ENCODE results near the gene HSBP1L1.

Gene HSBP1L1

GRCh38 chr18:79928563-79928960, 35.9 kb upstream of the HSBP1L1 start:
- in situ Hi-C loops (cut with MboI; ENCODE audit: low sequenced_read_pairs) = no loop called here

GRCh38 chr18:79930020-79930642, 34.3 kb upstream of the HSBP1L1 start:
- in situ Hi-C loops (cut with MboI; ENCODE audit: low sequenced_read_pairs) = no loop called here

GRCh38 chr18:79931475-79931874, 33.0 kb upstream of the HSBP1L1 start:
- in situ Hi-C loops (cut with MboI; ENCODE audit: low sequenced_read_pairs) = no loop called here

- in situ Hi-C loops (cut with MboI; ENCODE audit: low sequenced_read_pairs) = no loop called here
These were observed 31.5 kb upstream of the HSBP1L1 start for GRCh38 chr18:79932907-79933306.

GRCh38 chr18:79933765-79934164, 30.7 kb upstream of the HSBP1L1 start:
- in situ Hi-C loops (cut with MboI; ENCODE audit: low sequenced_read_pairs) = no loop called here

GRCh38 chr18:79934311-79935097, 29.9 kb upstream of the HSBP1L1 start:
- in situ Hi-C loops (cut with MboI; ENCODE audit: low sequenced_read_pairs) = no loop called here

- in situ Hi-C loops (cut with MboI; ENCODE audit: low sequenced_read_pairs) = no loop called here
These were observed 29.4 kb upstream of the HSBP1L1 start for GRCh38 chr18:79935098-79935480.

- in situ Hi-C loops (cut with MboI; ENCODE audit: low sequenced_read_pairs) = no loop called here
These were observed 28.9 kb upstream of the HSBP1L1 start for GRCh38 chr18:79935499-79935898.

GRCh38 chr18:79935925-79936324, 28.5 kb upstream of the HSBP1L1 start:
- in situ Hi-C loops (cut with MboI; ENCODE audit: low sequenced_read_pairs) = no loop called here

- in situ Hi-C loops (cut with MboI; ENCODE audit: low sequenced_read_pairs) = no loop called here
These were observed 27.8 kb upstream of the HSBP1L1 start for GRCh38 chr18:79936641-79937040.

GRCh38 chr18:79937103-79937860, 27.2 kb upstream of the HSBP1L1 start:
- in situ Hi-C loops (cut with MboI; ENCODE audit: low sequenced_read_pairs) = no loop called here

- in situ Hi-C loops (cut with MboI; ENCODE audit: low sequenced_read_pairs) = no loop called here
These were observed 26.2 kb upstream of the HSBP1L1 start for GRCh38 chr18:79938196-79938595.

GRCh38 chr18:79939096-79939495, 25.3 kb upstream of the HSBP1L1 start:
- in situ Hi-C loops (cut with MboI; ENCODE audit: low sequenced_read_pairs) = no loop called here

GRCh38 chr18:79940126-79940813, 24.2 kb upstream of the HSBP1L1 start:
- in situ Hi-C loops (cut with MboI; ENCODE audit: low sequenced_read_pairs) = no loop called here

- in situ Hi-C loops (cut with MboI; ENCODE audit: low sequenced_read_pairs) = no loop called here
These were observed 23.5 kb upstream of the HSBP1L1 start for GRCh38 chr18:79940814-79941472.

GRCh38 chr18:79941473-79942119, 22.8 kb upstream of the HSBP1L1 start:
- in situ Hi-C loops (cut with MboI; ENCODE audit: low sequenced_read_pairs) = no loop called here

- in situ Hi-C loops (cut with MboI; ENCODE audit: low sequenced_read_pairs) = no loop called here
These were observed 22.2 kb upstream of the HSBP1L1 start for GRCh38 chr18:79942211-79942610.

GRCh38 chr18:79942786-79943607, 21.4 kb upstream of the HSBP1L1 start:
- in situ Hi-C loops (cut with MboI; ENCODE audit: low sequenced_read_pairs) = no loop called here

GRCh38 chr18:79943608-79944125, 20.8 kb upstream of the HSBP1L1 start:
- in situ Hi-C loops (cut with MboI; ENCODE audit: low sequenced_read_pairs) = no loop called here
